Dendritic cell treated with granulocyte-macrophage colony-stimulating factor and Interleukin-4, amounts not matched to agents 40 ng/mL and 50 ng/mL, for 4 days (primary cell): ENCODE measurements around the gene MED15.
A peak's percentile ranks its signal among the peaks of the same experiment; 100 is the strongest.
"Not testable (repeated sequence)": the region's sequence is repeated elsewhere in the genome, so short reads cannot be mapped to it uniquely, and the experiment has no call there.

ENCODE experiments used
- H3K27ac Mint-ChIP-seq: one replicate; pipeline ENCODE4 v1.8.0; 2022; ENCODE audit warnings: mild to moderate bottlenecking, mixed read lengths
- H3K27me3 Mint-ChIP-seq: one replicate; pipeline ENCODE4 v1.8.0; 2022; ENCODE audit warnings: mild to moderate bottlenecking, mixed read lengths
- H3K36me3 Mint-ChIP-seq: one replicate; pipeline ENCODE4 v1.8.0; 2022; ENCODE audit warnings: low read depth, mixed read lengths
- H3K4me1 Mint-ChIP-seq: one replicate; pipeline ENCODE4 v1.8.0; 2022; ENCODE audit warnings: low read depth, mixed read lengths
- H3K4me3 Mint-ChIP-seq: one replicate; pipeline ENCODE4 v1.8.0; 2022; ENCODE audit warnings: mild to moderate bottlenecking, moderate library complexity, mixed read lengths
- H3K9me3 Mint-ChIP-seq: one replicate; pipeline ENCODE4 v1.8.0; 2022; ENCODE audit warnings: mixed read lengths
- intact Hi-C: fragments of 100-400 bp; cut with micrococcal nuclease; formaldehyde crosslinking; loops from one replicate; pipeline ENCODE4 v1.15.0; 2022

The MED15 gene

DNA sequence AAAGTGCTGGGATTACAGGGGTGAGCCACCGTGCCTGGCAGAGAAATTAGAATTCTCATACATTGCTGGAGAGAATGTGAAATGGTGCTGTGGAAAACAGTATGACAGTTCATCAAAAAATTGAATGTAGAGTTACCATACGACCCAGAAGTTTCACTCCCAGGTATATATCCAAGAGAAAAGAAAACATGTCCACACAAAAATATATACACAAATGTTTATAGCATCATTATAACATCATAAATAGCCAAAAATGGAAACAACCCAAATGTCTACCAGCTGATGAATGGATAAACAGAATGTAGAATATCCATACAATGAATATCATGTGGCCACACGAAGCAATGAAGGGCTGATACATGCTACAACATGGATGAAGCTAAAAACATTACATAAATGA, 34.6 kb downstream of the MED15 start:
- H3K27ac Mint-ChIP-seq, result no peak overlapping the region
- H3K9me3 Mint-ChIP-seq, result no peaks in the 10 kb centered on the region
- peaks cover 96% of the 10 kb centered on the region for H3K36me3 Mint-ChIP-seq
- peaks cover 4% of the 10 kb centered on the region for H3K4me1 Mint-ChIP-seq
- intact Hi-C loops, result no loop called here
- no peak overlapping the region for H3K4me3 Mint-ChIP-seq
- no peaks in the 10 kb centered on the region for H3K27me3 Mint-ChIP-seq

DNA sequence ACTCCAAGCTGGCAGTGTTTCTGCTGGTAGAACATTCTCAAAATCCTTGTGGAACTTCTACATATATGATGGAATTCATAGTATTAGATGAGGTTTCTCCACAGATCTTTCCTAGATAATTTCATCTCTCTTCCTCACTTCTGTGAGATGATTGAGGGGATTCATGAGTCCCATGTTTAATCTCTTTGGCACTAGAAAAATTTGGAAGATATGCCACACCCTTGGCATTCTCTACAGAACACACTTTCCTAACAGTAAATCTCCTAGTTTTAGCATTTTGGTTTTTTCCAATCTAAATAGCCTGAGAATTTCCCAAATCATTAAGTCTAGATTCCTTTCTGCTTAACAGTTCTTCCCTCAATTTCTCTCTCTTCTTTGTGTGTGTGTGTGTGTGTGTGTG, 35.3 kb downstream of the MED15 start:
- H3K36me3 Mint-ChIP-seq, result peaks cover 89% of the 10 kb centered on the region
- H3K27me3 Mint-ChIP-seq, result no peaks in the 10 kb centered on the region
- no peak overlapping the region for H3K4me3 Mint-ChIP-seq
- no peaks in the 10 kb centered on the region for H3K9me3 Mint-ChIP-seq
- H3K27ac Mint-ChIP-seq, result no peak overlapping the region
- peaks cover 4% of the 10 kb centered on the region for H3K4me1 Mint-ChIP-seq
- intact Hi-C loops, result no loop called here

DNA sequence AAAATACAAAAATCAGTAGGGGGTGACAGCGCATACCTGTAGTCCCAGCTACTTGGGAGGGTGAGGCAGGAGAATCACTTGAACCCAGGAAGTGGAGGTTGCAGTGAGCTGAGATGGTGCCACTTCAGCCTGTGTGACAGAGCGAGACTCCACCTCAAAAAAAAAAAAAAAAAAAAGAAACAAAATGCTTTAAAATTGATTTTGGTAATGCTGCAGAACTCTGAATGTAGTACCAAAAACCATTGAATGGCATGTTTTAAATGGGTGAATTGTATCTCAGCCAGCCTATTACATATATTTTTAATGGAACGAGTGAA, 37.9 kb downstream of the MED15 start:
- H3K9me3 Mint-ChIP-seq, H3K27me3 Mint-ChIP-seq, H3K4me3 Mint-ChIP-seq, intact Hi-C loops, H3K27ac Mint-ChIP-seq: not testable (repeated sequence)
- Mint-ChIP-seq H3K4me1 (peaks cover 28% of the 10 kb centered on the region), H3K36me3 (peaks cover 69% of the 10 kb centered on the region)

DNA sequence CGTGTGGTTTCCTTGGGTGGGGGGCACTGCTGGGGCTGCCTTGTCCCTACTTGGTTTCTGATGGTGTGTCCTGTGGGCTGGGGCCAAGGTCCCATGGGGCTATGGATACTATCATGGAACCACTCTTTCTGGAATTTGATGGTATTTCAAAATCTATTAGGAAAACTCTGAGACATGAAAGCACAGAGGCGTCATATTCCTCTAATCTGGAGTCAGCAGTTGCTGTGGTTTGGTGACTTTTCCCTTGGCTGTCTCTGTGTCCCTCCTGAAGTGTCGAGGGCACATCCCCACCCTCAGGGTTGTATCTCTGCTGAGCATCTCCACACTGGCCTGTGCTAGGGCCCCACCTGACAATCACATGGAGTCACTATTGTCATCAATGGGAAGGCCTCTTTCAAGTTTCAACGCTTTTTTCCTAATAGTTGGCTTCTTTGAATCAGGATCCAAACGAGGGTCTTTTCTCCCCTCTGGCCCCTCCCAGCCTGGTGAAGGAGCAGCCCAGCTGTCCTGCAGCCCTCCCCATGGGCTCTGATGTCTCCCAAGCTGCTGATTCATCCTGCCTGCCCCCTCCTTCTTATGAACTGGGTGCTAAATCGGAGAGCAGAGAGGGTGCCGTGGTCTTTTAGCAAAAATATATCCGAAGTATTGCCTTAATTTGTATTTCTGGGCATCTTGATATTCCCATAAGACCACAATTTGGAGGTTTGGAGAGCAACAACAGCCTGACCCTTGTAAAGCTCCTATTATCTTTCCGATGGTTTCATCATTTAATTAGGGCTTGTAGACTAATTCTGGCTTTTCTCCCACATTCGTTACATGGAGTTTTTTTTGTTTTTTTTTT, 38.5 kb downstream of the MED15 start:
- Mint-ChIP-seq H3K4me1 (peaks cover 34% of the 10 kb centered on the region), H3K27ac (no peak overlapping the region), H3K27me3 (no peaks in the 10 kb centered on the region), H3K9me3 (no peaks in the 10 kb centered on the region), H3K36me3 (peaks cover 67% of the 10 kb centered on the region), H3K4me3 (no peak overlapping the region)
- intact Hi-C loops, result no loop called here

DNA sequence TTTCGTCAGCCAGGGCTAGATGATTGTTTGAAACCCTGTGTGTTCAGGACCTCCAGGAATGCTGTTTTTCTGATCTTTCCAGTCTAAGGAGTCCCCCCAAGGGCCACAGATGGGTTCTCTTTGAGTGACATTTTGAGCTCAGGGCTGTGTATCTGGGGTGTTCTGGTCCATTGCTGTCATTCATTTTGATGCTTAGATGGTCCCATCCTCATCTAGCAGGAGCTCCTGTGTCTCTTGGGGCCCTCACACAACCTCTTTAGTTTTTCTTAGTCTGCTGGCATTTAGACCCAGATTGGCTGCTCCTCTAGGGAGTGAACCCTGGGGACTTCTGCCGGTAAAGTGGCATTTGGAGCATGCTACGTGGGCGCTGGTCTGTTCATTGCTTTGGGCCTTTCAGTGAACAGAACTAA, 39.1 kb downstream of the MED15 start:
- peaks cover 40% of the 10 kb centered on the region for H3K4me1 Mint-ChIP-seq
- no peak overlapping the region for H3K4me3 Mint-ChIP-seq
- no peaks in the 10 kb centered on the region for H3K9me3 Mint-ChIP-seq
- H3K36me3 Mint-ChIP-seq, result peaks cover 67% of the 10 kb centered on the region
- intact Hi-C loops, result no loop called here
- no peaks in the 10 kb centered on the region for H3K27me3 Mint-ChIP-seq
- H3K27ac Mint-ChIP-seq, result no peak overlapping the region

DNA sequence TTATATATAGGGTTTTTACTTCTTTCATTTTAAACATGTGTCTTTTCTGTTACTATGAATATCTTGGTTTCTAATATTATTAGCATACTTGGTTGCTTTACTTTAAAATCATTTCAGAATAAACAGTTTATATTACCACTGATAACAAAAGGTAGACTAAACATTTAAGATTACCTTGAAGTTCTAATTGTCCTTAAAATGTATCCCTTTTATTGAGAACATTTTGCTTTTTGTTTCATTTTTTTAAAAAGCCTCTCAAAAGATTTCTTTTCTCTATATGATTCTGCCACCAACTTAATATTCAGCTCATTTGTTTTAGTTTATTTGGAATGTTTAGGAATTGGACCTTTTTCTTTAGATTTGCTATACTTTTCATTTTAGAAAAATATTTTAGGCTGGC, 39.6 kb downstream of the MED15 start:
- peaks cover 67% of the 10 kb centered on the region for H3K36me3 Mint-ChIP-seq
- H3K4me1 Mint-ChIP-seq, result peaks cover 44% of the 10 kb centered on the region
- H3K4me3 Mint-ChIP-seq, result no peak overlapping the region
- intact Hi-C loops, result no loop called here
- H3K9me3 Mint-ChIP-seq, result no peaks in the 10 kb centered on the region
- no peak overlapping the region for H3K27ac Mint-ChIP-seq
- H3K27me3 Mint-ChIP-seq, result no peaks in the 10 kb centered on the region

DNA sequence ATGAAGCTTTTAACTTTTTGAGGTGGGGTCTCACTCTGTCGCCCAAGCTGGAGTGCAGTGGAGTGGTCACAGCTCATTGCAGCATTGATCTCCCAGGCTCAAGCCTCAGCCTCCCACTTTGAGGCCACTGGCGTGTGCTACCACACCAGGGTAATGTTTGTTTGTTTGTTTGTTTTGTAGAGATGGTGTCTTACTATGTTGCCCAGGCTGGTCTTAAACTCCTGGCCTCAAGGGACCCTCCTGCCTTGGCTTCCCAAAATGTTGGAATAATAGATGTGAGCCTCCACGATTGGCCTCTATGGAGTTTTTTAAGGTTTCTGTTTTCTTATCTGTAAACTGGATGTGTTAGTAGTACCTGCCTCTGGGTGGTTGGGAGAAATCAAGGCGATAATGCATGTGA, 41.4 kb downstream of the MED15 start:
- Mint-ChIP-seq H3K4me3 (no peak overlapping the region), H3K27me3 (no peaks in the 10 kb centered on the region), H3K9me3 (no peaks in the 10 kb centered on the region), H3K4me1 (peaks cover 44% of the 10 kb centered on the region), H3K36me3 (peaks cover 67% of the 10 kb centered on the region), H3K27ac (no peak overlapping the region)
- intact Hi-C loops, result no loop called here

DNA sequence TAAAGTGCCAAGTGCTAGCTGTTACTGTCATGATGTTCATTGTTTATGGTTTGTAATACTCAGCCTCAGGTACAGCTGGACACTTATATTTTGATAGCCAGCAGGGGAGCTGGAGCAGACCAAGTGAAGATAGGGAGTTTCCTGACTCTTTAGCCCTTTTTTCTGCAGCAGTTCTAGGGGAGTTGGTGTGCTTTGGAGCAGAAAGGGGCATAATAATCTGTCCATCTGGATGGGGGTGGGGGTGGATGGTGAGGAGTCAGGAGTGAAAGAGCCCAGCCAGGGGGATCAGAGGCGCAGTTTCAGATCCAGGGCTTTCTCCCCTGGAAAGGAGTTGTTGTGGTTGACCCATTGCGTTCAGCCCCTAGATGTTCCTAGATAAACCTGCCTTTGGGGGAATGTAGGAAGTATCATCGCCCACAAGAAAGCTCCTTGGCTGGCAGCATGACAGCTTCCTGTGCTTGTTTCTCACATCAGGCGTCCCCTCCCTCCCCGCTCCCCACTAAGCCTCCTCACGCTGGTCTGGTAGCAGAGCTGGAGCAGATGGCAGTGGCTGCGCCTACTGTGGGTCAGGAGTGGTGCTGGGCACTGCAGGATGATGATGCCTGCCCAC, 41.9 kb downstream of the MED15 start:
- H3K4me3 Mint-ChIP-seq, result no peak overlapping the region
- peaks cover 44% of the 10 kb centered on the region for H3K4me1 Mint-ChIP-seq
- H3K27ac Mint-ChIP-seq, result peak overlapping the region; percentile 35
- H3K36me3 Mint-ChIP-seq, result peaks cover 67% of the 10 kb centered on the region
- no peaks in the 10 kb centered on the region for H3K27me3 Mint-ChIP-seq
- intact Hi-C loops, result no loop called here
- no peaks in the 10 kb centered on the region for H3K9me3 Mint-ChIP-seq

DNA sequence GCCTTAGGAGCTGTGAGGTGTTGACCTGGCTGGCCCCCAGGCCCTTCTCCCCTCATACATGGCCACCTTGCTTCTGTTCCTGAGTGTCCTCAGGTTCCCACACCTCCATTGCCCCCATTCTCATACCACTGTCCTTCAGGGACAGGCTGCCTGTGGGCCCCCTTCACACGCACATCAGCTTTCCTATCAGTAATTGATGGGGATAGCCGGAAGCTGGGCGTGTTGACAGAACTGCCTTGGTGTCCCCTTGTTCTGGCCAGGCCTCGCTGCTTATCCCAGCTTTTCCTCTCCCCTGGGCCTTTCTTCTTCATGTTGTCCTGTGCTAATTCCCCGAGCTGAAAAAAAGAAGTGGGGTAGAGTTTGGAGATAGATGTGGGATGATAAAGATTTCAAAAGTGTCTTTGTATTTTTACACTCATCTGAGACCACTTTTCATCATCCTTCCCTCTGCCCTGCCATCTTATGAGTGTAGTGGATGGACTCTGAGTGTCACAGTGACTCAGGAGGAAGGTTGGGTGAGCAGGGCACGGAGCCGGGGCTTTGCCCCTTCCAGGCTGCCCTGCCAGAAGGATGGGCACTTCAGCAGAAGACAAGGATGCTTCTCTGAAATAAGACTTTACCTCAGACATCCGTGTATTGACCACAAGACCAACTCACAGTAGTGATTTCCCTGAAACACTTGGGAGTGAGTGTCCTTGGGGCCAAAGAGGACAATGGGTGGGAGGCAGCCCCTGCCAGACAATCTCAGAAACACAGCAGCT, 42.8 kb downstream of the MED15 start:
- peaks cover 48% of the 10 kb centered on the region for H3K4me1 Mint-ChIP-seq
- peaks cover 67% of the 10 kb centered on the region for H3K36me3 Mint-ChIP-seq
- intact Hi-C loops, result no loop called here
- peak overlapping the region; percentile 35 for H3K27ac Mint-ChIP-seq
- no peak overlapping the region for H3K4me3 Mint-ChIP-seq
- no peaks in the 10 kb centered on the region for H3K27me3 Mint-ChIP-seq
- H3K9me3 Mint-ChIP-seq, result no peaks in the 10 kb centered on the region

DNA sequence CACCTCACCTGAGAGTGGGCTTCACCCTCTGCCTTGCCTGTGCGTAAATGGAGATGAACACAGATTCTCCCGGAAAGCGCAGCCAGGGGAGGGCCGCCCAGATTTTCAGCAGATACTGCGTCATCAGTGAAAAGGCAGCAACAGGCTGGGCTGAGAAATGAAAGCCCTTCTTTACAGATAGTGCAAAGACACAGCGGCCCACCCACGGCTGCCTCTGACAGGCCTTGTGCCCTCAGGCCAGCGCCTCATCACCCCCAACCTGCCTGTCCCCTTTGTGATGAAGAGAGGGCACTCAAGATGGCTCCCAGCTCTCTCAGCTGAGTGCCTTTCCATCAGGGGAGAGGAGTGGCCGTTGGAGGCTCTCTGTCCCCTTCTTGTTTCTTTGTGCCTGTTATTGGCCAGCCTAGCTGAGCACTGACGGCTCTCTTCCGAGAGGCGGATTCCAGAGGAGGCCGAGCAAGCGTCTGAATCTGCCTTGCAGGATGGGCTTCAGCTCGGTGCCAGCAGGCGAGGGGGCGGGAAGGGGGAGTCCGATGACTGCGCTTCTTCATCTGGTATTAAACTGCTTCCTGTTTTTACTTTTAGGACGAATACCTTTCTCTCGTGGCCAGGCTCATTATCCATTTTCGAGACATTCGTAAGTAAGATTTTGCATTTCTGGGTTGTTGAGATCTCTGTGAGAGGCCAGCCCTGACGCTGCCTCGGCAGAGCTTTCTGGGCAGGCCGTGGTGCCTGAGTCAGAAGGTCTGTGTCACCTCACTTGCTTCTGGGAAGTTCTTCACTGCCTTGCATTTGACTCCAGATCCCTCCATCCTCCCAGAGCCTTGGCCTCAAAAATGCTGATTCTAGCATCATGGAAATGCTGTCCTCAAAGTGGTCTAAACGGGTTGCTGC, 43.7 kb downstream of the MED15 start:
- H3K4me3 Mint-ChIP-seq, result no peak overlapping the region
- intact Hi-C loops, result no loop called here

DNA sequence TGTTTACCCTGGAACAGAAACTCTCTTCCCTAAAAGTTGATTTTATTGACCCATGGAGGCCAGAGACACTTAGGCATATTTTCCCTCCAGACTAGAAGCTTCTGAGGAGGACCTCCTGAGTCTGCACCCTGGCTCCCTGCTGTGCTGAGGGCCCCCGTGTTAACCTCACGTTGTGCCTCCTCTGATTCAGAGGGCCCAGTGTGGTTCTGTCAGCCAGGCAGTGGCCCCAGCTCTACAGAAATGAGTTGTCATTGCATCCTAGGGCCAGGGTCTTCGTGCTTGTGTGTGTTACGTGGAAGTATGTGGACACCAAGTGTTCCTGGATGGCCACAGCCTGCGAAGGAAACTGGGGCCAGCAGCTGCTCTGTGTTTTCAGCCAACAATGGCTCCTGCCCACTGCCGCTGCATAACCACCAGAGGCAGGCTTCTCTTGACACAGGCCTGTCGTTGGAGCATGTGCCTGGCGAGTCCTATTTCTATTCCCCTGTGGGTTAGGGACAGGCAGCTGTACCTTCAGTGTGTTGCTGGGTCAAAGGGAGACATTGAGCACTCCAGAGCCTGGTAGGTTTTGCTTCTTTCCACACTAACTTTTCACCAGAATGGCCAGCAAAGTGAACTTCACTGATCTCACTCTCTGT, 44.5 kb downstream of the MED15 start:
- H3K27ac Mint-ChIP-seq, result peak overlapping the region; percentile 55
- peaks cover 69% of the 10 kb centered on the region for H3K36me3 Mint-ChIP-seq
- H3K4me3 Mint-ChIP-seq, result no peak overlapping the region
- intact Hi-C loops, result no loop called here
- H3K4me1 Mint-ChIP-seq, result peaks cover 59% of the 10 kb centered on the region
- no peaks in the 10 kb centered on the region for H3K9me3 Mint-ChIP-seq
- no peaks in the 10 kb centered on the region for H3K27me3 Mint-ChIP-seq

More for the DNA sequence above, 43.7 kb downstream of the MED15 start:
- no peaks in the 10 kb centered on the region for H3K27me3 Mint-ChIP-seq
- no peaks in the 10 kb centered on the region for H3K9me3 Mint-ChIP-seq
- H3K27ac Mint-ChIP-seq, result peak overlapping the region; percentile 55
- H3K36me3 Mint-ChIP-seq, result peaks cover 67% of the 10 kb centered on the region
- peaks cover 54% of the 10 kb centered on the region for H3K4me1 Mint-ChIP-seq

DNA sequence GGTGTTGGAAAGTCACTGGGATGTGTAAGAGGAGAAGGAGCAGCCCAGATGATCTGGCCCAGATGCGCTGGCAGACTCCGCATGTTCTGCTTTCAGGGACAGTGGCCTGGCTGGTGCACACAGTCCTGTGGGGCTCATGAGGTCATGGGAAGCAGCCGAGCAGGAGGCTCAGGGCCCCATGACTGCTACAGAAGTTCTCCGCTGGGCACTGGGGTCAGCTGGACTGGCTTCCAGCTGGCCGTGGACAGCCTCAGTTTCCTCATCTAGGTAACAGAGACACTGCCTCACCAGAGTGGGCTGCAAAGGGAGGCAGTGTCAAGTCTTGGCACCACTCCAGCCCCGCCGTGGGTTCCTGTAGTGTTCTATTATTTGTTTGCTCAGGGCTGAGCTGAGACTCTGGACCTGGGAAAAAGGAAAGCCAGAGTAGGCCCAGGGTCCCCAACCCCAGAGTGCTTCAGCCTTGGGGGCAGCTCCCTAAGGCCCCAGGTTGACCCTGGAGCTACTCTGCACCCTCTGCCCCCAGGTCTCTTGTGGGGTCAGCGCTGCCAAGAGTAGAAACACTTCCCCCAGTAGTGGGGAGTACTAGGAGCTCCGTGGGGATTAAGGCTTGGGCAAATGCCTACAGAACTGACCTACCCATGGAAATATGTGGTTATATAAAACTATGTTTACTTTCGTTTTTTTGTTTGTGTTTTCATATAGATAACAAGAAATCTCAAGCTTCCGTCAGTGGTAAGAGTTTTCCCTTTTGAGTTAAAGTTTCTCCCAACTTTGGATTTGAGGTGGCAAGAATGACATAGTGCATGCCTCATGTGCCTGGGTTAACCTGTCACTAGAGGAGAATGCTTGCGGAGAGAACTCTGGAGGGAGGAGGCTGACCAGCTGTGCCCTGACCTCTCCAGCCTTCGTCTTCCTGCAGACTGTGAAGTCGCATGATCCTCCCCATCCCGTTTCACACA, 45.3 kb downstream of the MED15 start:
- no peak overlapping the region for H3K4me3 Mint-ChIP-seq
- H3K9me3 Mint-ChIP-seq, result no peaks in the 10 kb centered on the region
- intact Hi-C loops, result no loop called here
- peaks cover 67% of the 10 kb centered on the region for H3K4me1 Mint-ChIP-seq
- peaks cover 77% of the 10 kb centered on the region for H3K36me3 Mint-ChIP-seq
- H3K27ac Mint-ChIP-seq, result no peak overlapping the region
- no peaks in the 10 kb centered on the region for H3K27me3 Mint-ChIP-seq
